Ishikawa (cell line): ENCODE data around the gene HTR3B.

Source experiments
- FOXM1 ChIP-seq: IDR thresholded peaks from 2 replicates; pipeline ENCODE4 v1.6.1; 2012; ENCODE audit warnings: low read depth, borderline replicate concordance
- RAD21 ChIP-seq: IDR thresholded peaks from 2 replicates; pipeline ENCODE4 v1.6.1; 2012; ENCODE audit warnings: low read depth

Gene HTR3B

DNA sequence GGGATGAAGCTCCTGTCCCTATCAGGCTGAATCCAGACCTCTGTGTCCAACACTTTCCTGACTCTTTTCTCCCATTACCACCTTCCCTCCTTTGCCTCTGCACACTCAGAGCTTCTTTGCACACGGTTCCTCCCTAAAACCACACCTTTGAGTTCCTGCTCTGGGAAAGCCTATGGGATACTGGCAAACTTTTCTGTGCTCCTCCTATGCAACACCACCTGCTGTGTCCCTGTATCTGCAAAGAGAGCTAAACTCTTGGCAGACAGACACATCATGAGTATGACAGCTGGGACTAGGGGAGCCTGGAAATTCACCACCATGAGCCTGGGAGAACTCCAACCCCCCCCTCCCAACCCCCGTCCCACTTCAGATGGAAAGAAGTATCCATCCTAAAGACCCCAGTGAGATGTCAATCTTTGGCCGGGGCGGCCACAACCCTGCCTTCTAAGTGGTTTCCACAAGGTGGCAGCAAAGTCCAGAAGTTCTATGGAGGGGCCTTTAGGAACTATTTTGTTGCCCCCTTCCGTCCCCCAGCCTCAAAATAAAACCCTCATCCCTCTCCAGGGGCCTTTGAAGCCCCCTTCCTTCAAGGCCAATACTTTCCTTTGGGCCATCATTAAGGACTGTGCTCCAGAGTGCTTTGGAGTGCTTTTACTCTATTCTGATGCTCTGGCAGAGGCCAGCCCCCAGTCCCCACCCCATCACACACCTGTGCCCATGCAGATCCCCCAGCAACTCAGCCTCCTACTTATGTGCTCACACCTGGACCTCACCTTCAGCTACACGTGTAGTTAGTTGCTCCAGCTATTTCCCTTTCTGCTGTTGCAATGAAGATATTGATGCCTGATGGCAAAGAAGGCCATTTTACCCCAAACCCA, 89.7 kb downstream of the HTR3B start:
- TF ChIP-seq FOXM1 (no peak), RAD21 (peak; percentile 69)
